Transverse colon (tissue), 4 donors: Measurements from ENCODE around the gene PLXNB2. TPM values are rescaled to one million over a fixed set of nuclear protein-coding genes. Genes with fewer than 3 reads are reported as not detected.

Source experiments
- DNase-seq: peaks from one replicate; pipeline ENCODE4 v3.0.0-alpha.2; 2019
- H3K27ac ChIP-seq, 4 donors: fragments of 200-600 bp; sonication (generic); 2 replicates each; pipeline ENCODE4 v1.5.1; 2016 to 2018; ENCODE audit warnings: inconsistent platforms in 4 of 4
- H3K27me3 ChIP-seq: fragments of 200-600 bp; sonication (generic); 2 replicates; pipeline ENCODE4 v1.5.1; 2017; ENCODE audit warnings: inconsistent platforms
- H3K36me3 ChIP-seq, 4 donors: fragments of 200-600 bp; sonication (generic); 2 replicates each; pipeline ENCODE4 v1.5.1; 2017 to 2019; ENCODE audit warnings: inconsistent platforms in 4 of 4
- H3K4me1 ChIP-seq, 4 donors: fragments of 200-600 bp; sonication (generic); 2 replicates each; pipeline ENCODE4 v1.5.1; 2017 to 2020; ENCODE audit warnings: inconsistent platforms in 4 of 4
- H3K4me3 ChIP-seq, 4 donors: fragments of 200-600 bp; sonication (generic); 1 replicate in 1 of 4; 2 replicates in 3 of 4; pipeline versions ENCODE4 v1.5.1 to v1.6.1; 2017 to 2019; ENCODE audit warnings: inconsistent platforms in 4 of 4
- H3K9me3 ChIP-seq, 2 donors: fragments of 200-600 bp; sonication (generic); 2 replicates each; pipeline ENCODE4 v1.5.1; 2017 to 2019; ENCODE audit warnings: inconsistent platforms in 2 of 2
- EP300 ChIP-seq: sonication (generic); formaldehyde crosslinking; IDR thresholded peaks from one replicate; pipeline ENCODE4 v1.6.1; 2017; ENCODE audit warnings: antibody characterized with exemption, low read depth
- POLR2A ChIP-seq: fragments of 450-650 bp; IDR thresholded peaks from one replicate; pipeline ENCODE4 v1.6.1; 2016; ENCODE audit warnings: antibody characterized with exemption, mild to moderate bottlenecking, moderate library complexity
- POLR2AphosphoS5 ChIP-seq, 3 donors: sonication (generic); formaldehyde crosslinking; IDR thresholded peaks; one replicate each; pipeline ENCODE4 v1.6.1; 2016; ENCODE audit warnings: antibody characterized with exemption in 3 of 3
- WGBS, 2 donors: methylation state at CpG; one replicate each; pipeline ENCODE4 v1.1.5; 2018; ENCODE audit warnings: low coverage in 1 of 2; 5-methylcytosine and 5-hydroxymethylcytosine counted together
- in situ Hi-C, 4 donors: fragments of 200-750 bp; cut with MboI; loops; one replicate each; pipeline versions ENCODE4 v1.15.0 to v1.15.1; 2017; ENCODE audit warnings: low sequenced_read_pairs in 3 of 4, low pct_ligation_motif_present in 1 of 4, low pct_unique_long_range_greater_than_20kb in 1 of 4
- intact Hi-C: fragments of 100-400 bp; cut with DNase I; formaldehyde crosslinking; loops from one replicate; pipeline ENCODE4 v1.15.1; 2023; ENCODE audit warnings: low total_unique reads
- total RNA-seq, 4 donors: library from RNA; depleted of rRNA; stranded (reverse); fragments of >200 nt; gene quantifications; one replicate each; pipeline ENCODE4 v1.1.0, GENCODE V29; 2016
- TF ChIP-seq, protein P1 (sequence below), 5 experiments: fragments of 200-600 bp in 3 of 5; fragments of 450-650 bp in 2 of 5; sonication (generic) in 3 of 5; IDR thresholded peaks; 1 replicate in 2 of 5; 2 replicates in 3 of 5; pipeline ENCODE4 v1.5.1; 2016 to 2017; ENCODE audit warnings: antibody characterized with exemption in 5 of 5, inconsistent platforms in 3 of 5, mild to moderate bottlenecking in 2 of 5, moderate library complexity in 1 of 5

PLXNB2 gene
- total RNA-seq, 4 donors from 2014 or later = 305 to 880 (median 460) TPM

DNA sequence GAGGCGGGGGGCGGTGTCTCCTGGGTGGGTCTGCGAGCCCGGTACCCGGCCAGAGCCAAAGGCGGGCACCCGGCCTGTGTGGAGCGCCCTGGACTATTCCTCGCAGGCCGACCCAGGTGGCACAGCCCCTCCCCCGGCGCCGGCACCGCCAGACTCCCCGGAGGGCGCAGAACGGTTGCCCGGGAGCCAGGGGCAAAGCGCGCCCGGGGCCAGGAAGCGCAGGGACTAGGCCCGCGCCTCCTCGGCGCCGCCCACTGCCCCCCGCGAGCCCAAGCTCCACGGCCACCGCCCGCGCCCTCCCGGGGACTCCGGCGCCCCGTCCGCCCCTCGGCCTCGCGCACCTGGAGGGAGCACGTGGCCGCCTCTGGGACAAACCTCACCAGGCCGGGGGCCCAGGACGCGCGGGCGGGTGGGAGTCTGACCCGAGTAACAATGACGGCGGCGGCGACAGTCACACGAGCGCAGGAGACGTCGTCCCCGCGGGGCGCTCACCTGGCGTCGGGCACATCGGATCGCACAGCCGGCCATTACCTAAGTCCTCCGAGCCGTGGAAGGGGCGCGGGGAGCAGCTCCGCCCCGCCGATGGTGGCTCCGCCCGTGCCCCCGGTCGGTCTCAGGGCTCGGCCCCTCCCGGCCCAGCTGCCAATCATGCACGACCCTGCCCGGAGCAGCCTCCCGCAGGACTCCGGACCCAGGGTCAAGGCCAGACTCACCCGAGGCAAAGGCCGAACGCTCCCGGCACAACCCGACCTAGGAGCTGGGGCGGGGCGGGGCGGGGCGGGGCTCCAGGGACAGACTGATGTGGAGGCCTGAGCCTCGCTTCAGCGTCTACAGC is 7.4 kb downstream of the PLXNB2 start:
- TF ChIP-seq POLR2AphosphoS5 (IDR thresholded peaks at IDR 0.05) = peak in 2 of 3 donors; percentile 51 to 66
- no peak for TF ChIP-seq POLR2A
- TF ChIP-seq, protein P1, sequence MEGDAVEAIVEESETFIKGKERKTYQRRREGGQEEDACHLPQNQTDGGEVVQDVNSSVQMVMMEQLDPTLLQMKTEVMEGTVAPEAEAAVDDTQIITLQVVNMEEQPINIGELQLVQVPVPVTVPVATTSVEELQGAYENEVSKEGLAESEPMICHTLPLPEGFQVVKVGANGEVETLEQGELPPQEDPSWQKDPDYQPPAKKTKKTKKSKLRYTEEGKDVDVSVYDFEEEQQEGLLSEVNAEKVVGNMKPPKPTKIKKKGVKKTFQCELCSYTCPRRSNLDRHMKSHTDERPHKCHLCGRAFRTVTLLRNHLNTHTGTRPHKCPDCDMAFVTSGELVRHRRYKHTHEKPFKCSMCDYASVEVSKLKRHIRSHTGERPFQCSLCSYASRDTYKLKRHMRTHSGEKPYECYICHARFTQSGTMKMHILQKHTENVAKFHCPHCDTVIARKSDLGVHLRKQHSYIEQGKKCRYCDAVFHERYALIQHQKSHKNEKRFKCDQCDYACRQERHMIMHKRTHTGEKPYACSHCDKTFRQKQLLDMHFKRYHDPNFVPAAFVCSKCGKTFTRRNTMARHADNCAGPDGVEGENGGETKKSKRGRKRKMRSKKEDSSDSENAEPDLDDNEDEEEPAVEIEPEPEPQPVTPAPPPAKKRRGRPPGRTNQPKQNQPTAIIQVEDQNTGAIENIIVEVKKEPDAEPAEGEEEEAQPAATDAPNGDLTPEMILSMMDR (IDR thresholded peaks at IDR 0.05) = peak in 1 of 5 experiments; percentile 20
- no peak for TF ChIP-seq EP300
- intact Hi-C loops (no loop called here), in situ Hi-C loops (no loop called here)
- Histone ChIP-seq H3K4me3 (peak overlapping the region; percentile 0 to 52 (median 26)), H3K9me3 (no peaks in the 10 kb centered on the region), H3K27me3 (no peaks in the 10 kb centered on the region), H3K4me1 (peaks cover 81 to 93% (median 89%) of the 10 kb centered on the region in 4 donors), H3K27ac (peak overlapping the region; percentile 92 to 97 (median 94)), H3K36me3 (no peaks in the 10 kb centered on the region)
- 21% methylated on average over 40 of the region's 93 CpGs; no CpG with 5 or more reads in 1 of the 2 donors for WGBS, 2 donors
- peak; percentile 88 for DNase-seq

DNA sequence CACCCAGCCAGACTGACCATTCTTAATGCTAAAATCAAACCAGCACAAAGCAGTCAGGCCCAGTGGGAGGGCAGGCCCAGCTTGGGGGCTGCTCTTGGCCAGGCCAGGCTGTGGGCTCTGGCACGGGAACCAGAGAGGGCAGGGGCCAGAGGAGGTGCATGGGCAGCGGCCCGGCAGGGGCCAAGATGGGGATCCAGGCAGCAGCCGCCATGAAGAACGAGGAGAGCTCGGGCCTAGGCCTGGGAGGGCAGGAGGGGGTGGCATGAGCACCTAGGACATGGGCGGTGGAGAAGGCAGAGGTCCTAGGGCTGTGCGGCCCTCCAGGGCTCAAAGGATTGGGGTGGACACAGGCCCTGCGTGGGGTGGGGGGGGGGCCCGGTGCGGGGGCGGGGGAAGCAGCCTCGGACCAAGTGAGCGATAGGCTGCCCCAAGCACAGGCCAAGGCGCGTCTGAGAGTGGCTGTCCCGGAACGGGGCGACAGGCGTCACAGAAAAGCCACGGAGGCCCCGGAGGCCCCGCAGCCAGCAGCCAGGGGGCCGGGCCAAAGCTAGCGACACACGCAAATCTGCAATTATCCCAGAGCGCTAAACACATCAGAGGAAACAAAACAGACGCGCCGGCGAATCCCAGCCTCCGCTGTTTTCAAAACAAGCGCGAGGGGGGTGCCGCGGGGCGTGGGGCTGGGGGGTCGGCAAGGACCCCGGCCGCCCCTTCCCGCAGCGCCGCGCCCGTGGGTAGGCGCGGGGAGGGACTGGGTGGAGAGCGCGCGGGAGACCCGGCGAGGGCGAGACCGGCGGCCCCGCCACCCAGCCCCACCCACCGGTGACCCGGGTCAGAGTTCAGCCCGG is 8.3 kb downstream of the PLXNB2 start:
- no peak for TF ChIP-seq POLR2AphosphoS5 (IDR thresholded peaks at IDR 0.05)
- TF ChIP-seq POLR2A = no peak
- TF ChIP-seq EP300 = no peak
- TF ChIP-seq, protein P1 (IDR thresholded peaks at IDR 0.05) = no peak
- Histone ChIP-seq H3K27ac (peak overlapping the region; percentile 92 to 97 (median 94)), H3K4me3 (peak overlapping the region; percentile 0 to 52 (median 26)), H3K27me3 (no peaks in the 10 kb centered on the region), H3K36me3 (no peaks in the 10 kb centered on the region), H3K4me1 (peaks cover 81 to 93% (median 88%) of the 10 kb centered on the region in 4 donors), H3K9me3 (no peaks in the 10 kb centered on the region)
- intact Hi-C loops = no loop called here
- DNase-seq = no peak
- 45% methylated on average over 23 of the region's 59 CpGs; no CpG with 5 or more reads in 1 of the 2 donors for WGBS, 2 donors
- in situ Hi-C loops = no loop called here

DNA sequence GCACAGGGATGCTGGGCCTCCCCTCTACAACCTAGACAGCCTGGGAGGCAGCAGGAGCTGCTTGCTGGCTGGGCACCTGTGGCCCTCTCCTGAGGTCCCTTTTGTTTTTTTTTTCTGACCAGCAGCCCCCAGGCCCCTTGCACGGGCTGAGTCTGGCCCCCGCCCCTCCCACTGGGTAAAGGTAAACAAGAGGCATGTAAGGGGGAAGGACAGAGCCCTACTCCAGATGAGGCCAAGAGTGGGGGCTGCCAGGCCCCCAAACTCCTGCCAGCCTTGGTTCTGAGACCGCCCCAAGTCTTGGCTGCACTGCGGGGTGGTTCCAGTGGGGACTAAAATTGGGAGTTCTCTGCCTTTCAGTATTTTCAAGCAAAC is 9.2 kb downstream of the PLXNB2 start:
- no peaks in the 10 kb centered on the region for H3K36me3 ChIP-seq
- H3K4me3 ChIP-seq = no peak overlapping the region
- no peaks in the 10 kb centered on the region for H3K9me3 ChIP-seq
- TF ChIP-seq POLR2AphosphoS5 (IDR thresholded peaks at IDR 0.05) = no peak
- TF ChIP-seq, protein P1 (IDR thresholded peaks at IDR 0.05) = no peak
- TF ChIP-seq EP300 = no peak
- no peak for TF ChIP-seq POLR2A
- intact Hi-C loops = no loop called here
- H3K27ac ChIP-seq = peak overlapping the region in 3 of 4 donors; percentile 92 to 96 (median 93)
- no peaks in the 10 kb centered on the region for H3K27me3 ChIP-seq
- H3K4me1 ChIP-seq = peaks cover 81 to 93% (median 88%) of the 10 kb centered on the region in 4 donors
- in situ Hi-C loops = no loop called here
- DNase-seq = no peak
- 76% methylated on average over 4 of the region's 4 CpGs; no CpG with 5 or more reads in 1 of the 2 donors for WGBS, 2 donors
